B cell (primary cell): ENCODE results near the gene CDC37. TPM values are rescaled to one million over a fixed set of nuclear protein-coding genes. Genes with fewer than 3 reads are reported as not detected.
A peak's percentile ranks its signal among the peaks of the same experiment; 100 is the strongest.

Source experiments
- ATAC-seq: fragments of 200-7000 bp; cut with Tn5 transposase; one replicate; pipeline ENCODE4 v1.10.0; 2021; ENCODE audit warnings: low read depth, mild to moderate bottlenecking, moderate number of reproducible peaks, moderate library complexity
- CTCF ChIA-PET: fragments of 350-600 bp; sonication (Branson Sonifier 250); formaldehyde crosslinking; loops from one replicate; lab custom pipeline; 2021; ENCODE audit warnings: antibody characterized with exemption, inconsistent platforms; lab: Charles Lee
- POLR2A ChIA-PET: fragments of 350-600 bp; sonication (Branson Sonifier 250); formaldehyde crosslinking; loops from one replicate; lab custom pipeline; 2021; ENCODE audit warnings: antibody characterized with exemption; lab: Charles Lee
- DNase-seq: peaks from one replicate; pipeline ENCODE4 v3.0.0; 2013
- H2AFZ ChIP-seq: 2 replicates; pipeline ENCODE4 v1.6.1; 2012; ENCODE audit warnings: mild to moderate bottlenecking, low read depth, low read length; ENCODE audit not compliant: insufficient read depth, poor library complexity, severe bottlenecking
- H3K27ac ChIP-seq, 2 donors: 1 replicate in 1 of 2; 2 replicates in 1 of 2; pipeline ENCODE4 v1.5.1; 2012 to 2013; ENCODE audit warnings: low read length in 2 of 2, mild to moderate bottlenecking in 2 of 2, moderate library complexity in 1 of 2
- H3K27me3 ChIP-seq, 4 experiments: fragments of 200-600 bp in 1 of 4; sonication (generic) in 1 of 4; replicated peaks in 1 of 4; 1 replicate in 2 of 4; 2 replicates in 2 of 4; pipeline versions ENCODE4 v1.6.1 to v1.7.0; 2013 to 2016; ENCODE audit warnings: low read length in 3 of 4, mild to moderate bottlenecking in 2 of 4, mixed read lengths in 1 of 4, moderate library complexity in 1 of 4; ENCODE audit not compliant: insufficient read depth in 4 of 4, control insufficient read depth in 3 of 4; ENCODE audit errors: control extremely low read depth in 1 of 4
- H3K36me3 ChIP-seq, 2 experiments: replicated peaks in 1 of 2; 1 replicate in 1 of 2; 2 replicates in 1 of 2; pipeline versions ENCODE4 v1.6.1 to v1.7.1; 2013; ENCODE audit warnings: low read length in 1 of 2; ENCODE audit not compliant: insufficient read depth in 2 of 2, control insufficient read depth in 1 of 2; ENCODE audit errors: control extremely low read depth in 1 of 2, extremely low read depth in 1 of 2
- H3K4me1 ChIP-seq, 2 donors: fragments of 200-600 bp in 1 of 2; sonication (generic) in 1 of 2; 1 replicate in 1 of 2; 2 replicates in 1 of 2; pipeline versions ENCODE4 v1.5.1 to v1.6.1; 2013 to 2017; ENCODE audit warnings: low read length in 2 of 2; ENCODE audit not compliant: control insufficient read depth in 2 of 2, insufficient read depth in 2 of 2
- H3K4me2 ChIP-seq: replicated peaks from 2 replicates; pipeline ENCODE3; 2012; ENCODE audit warnings: mild to moderate bottlenecking, low read depth, low read length; ENCODE audit not compliant: poor library complexity, severe bottlenecking
- H3K4me3 ChIP-seq, 5 experiments: fragments of 200-600 bp in 1 of 5; sonication (generic) in 1 of 5; 1 replicate in 3 of 5; 2 replicates in 2 of 5; pipeline versions ENCODE4 v1.5.1 to v1.7.0; 2011 to 2016; ENCODE audit warnings: low read length in 4 of 5, mild to moderate bottlenecking in 4 of 5, low read depth in 2 of 5, control low read depth in 1 of 5, moderate library complexity in 1 of 5; ENCODE audit not compliant: insufficient read depth in 1 of 5; ENCODE audit errors: control extremely low read depth in 1 of 5, extremely low read depth in 1 of 5
- H3K79me2 ChIP-seq: fragments of 200-600 bp; sonication (generic); one replicate; pipeline ENCODE4 v1.6.0; 2016; ENCODE audit warnings: low read length; ENCODE audit not compliant: control insufficient read depth, insufficient read depth
- H3K9ac ChIP-seq: fragments of 200-600 bp; sonication (generic); 2 replicates; pipeline ENCODE4 v1.6.1; 2017; ENCODE audit warnings: mild to moderate bottlenecking, low read length, moderate library complexity
- H3K9me3 ChIP-seq, 3 donors: one replicate each; pipeline versions ENCODE4 v1.6.1 to v1.7.1; 2013; ENCODE audit warnings: low read length in 2 of 3; ENCODE audit not compliant: control insufficient read depth in 2 of 3, insufficient read depth in 1 of 3; ENCODE audit errors: control extremely low read depth in 1 of 3
- H4K20me1 ChIP-seq: 2 replicates; pipeline ENCODE4 v1.6.0; 2012; ENCODE audit warnings: mild to moderate bottlenecking, low read length; ENCODE audit not compliant: insufficient read depth, control insufficient read depth, poor library complexity, severe bottlenecking
- H3K27ac Mint-ChIP-seq: one replicate; pipeline ENCODE4 v1.8.0; 2021; ENCODE audit warnings: mixed read lengths
- H3K27me3 Mint-ChIP-seq: one replicate; pipeline ENCODE4 v1.8.0; 2021; ENCODE audit warnings: mixed read lengths
- H3K4me1 Mint-ChIP-seq: one replicate; pipeline ENCODE4 v1.8.0; 2021; ENCODE audit warnings: mixed read lengths
- H3K4me3 Mint-ChIP-seq: one replicate; pipeline ENCODE4 v1.8.0; 2021; ENCODE audit warnings: mixed read lengths
- H3K9me3 Mint-ChIP-seq: one replicate; pipeline ENCODE4 v1.8.0; 2022; ENCODE audit warnings: mixed read lengths; ENCODE audit not compliant: insufficient read depth
- EZH2 ChIP-seq: IDR thresholded peaks from 2 replicates; pipeline ENCODE4 v1.6.1; 2012; ENCODE audit warnings: borderline replicate concordance, low read depth, mild to moderate bottlenecking, moderate library complexity, low read length; ENCODE audit not compliant: insufficient read depth, poor library complexity, severe bottlenecking
- WGBS: methylation state at CpG from one replicate; pipeline ENCODE4 v1.1.5; 2013; ENCODE audit warnings: missing lambda C conversion rate; ENCODE audit not compliant: insufficient coverage; 5-methylcytosine and 5-hydroxymethylcytosine counted together
- intact Hi-C: fragments of 100-400 bp; cut with micrococcal nuclease; formaldehyde crosslinking; loops from one replicate; pipeline ENCODE4 v1.10.0; 2022
- polyA plus RNA-seq: library from polyadenylated mRNA; depleted of rRNA; stranded (reverse); fragments of >200 nt; gene quantifications from 2 replicates; pipeline ENCODE4 v1.2.3, GENCODE V29; 2012
- total RNA-seq, 2 donors: library from RNA; stranded (reverse); fragments of 120-200 nt in 1 of 2; gene quantifications; 1 replicate in 1 of 2; 2 replicates in 1 of 2; pipeline versions ENCODE4 v1.2.3 to v1.2.4, GENCODE V29; 2013 to 2022
- TF ChIP-seq, protein P1 (sequence below): fragments of 200-600 bp; IDR thresholded peaks from one replicate; pipeline ENCODE4 v1.8.0; 2022; ENCODE audit warnings: antibody characterized with exemption, mild to moderate bottlenecking

CDC37 gene
- total and polyA plus RNA-seq, 2 donors (not counting 1 experiment from before 2014, with no cell fraction given): 193 to 408 TPM

GRCh38 chr19:10374931-10375330 is 28.4 kb downstream of the CDC37 start:
- no peak overlapping the region for H3K4me2 ChIP-seq
- no peak for DNase-seq
- H3K9me3 ChIP-seq: no peaks in the 10 kb centered on the region
- WGBS: 95% methylated on average over 4 of the region's 5 CpGs
- TF ChIP-seq, protein P1, sequence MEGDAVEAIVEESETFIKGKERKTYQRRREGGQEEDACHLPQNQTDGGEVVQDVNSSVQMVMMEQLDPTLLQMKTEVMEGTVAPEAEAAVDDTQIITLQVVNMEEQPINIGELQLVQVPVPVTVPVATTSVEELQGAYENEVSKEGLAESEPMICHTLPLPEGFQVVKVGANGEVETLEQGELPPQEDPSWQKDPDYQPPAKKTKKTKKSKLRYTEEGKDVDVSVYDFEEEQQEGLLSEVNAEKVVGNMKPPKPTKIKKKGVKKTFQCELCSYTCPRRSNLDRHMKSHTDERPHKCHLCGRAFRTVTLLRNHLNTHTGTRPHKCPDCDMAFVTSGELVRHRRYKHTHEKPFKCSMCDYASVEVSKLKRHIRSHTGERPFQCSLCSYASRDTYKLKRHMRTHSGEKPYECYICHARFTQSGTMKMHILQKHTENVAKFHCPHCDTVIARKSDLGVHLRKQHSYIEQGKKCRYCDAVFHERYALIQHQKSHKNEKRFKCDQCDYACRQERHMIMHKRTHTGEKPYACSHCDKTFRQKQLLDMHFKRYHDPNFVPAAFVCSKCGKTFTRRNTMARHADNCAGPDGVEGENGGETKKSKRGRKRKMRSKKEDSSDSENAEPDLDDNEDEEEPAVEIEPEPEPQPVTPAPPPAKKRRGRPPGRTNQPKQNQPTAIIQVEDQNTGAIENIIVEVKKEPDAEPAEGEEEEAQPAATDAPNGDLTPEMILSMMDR: no peak
- TF ChIP-seq EZH2: no peak
- ATAC-seq: no peak
- no peak overlapping the region for H3K9ac ChIP-seq
- no peaks in the 10 kb centered on the region for H3K9me3 Mint-ChIP-seq
- H3K79me2 ChIP-seq: peaks cover 31% of the 10 kb centered on the region
- H3K4me3 ChIP-seq: no peak overlapping the region
- H3K27ac Mint-ChIP-seq: peak overlapping the region; percentile 79
- H2AFZ ChIP-seq: no peak overlapping the region
- no peaks in the 10 kb centered on the region for H3K27me3 ChIP-seq
- ChIA-PET POLR2A (no interaction called here), CTCF (interaction anchor here (0.6 to 1.7 kb wide), 6 partner anchors 13 to 103 kb away, joined by 3 to 8 read pairs (median 4); no protein-coding TSS in a partner anchor)
- no peak overlapping the region for H3K27ac ChIP-seq
- peak overlapping the region; percentile 50 for H3K4me3 Mint-ChIP-seq
- peaks cover 12 to 20% of the 10 kb centered on the region in 2 donors for H3K4me1 ChIP-seq
- intact Hi-C loops: no loop called here
- H4K20me1 ChIP-seq: no peaks in the 10 kb centered on the region
- peaks cover 19% of the 10 kb centered on the region for H3K4me1 Mint-ChIP-seq
- no peaks in the 10 kb centered on the region for H3K27me3 Mint-ChIP-seq
- H3K36me3 ChIP-seq: peaks cover 0 to 19% of the 10 kb centered on the region in 2 experiments

DNA sequence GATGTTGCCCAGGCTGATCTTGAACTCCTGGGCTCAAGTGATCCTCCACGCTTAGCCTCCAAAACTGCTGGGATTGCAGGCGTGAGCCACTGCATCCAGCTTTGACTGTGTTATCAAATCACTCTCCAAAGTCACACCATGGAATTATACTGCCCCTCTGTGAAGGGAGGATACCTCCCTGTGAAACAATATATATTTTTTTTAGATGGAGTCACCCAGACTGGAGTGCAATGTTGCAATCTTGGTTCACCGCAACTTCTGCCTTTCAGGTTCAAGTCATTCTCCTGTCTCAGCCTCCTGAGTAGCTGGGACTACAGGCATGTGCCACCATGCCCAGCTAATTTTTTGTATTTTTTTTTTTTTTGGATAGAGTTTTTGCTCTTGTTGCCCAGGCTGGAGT is 30.7 kb downstream of the CDC37 start:
- ATAC-seq (no peak), DNase-seq (no peak)
- no peak for TF ChIP-seq EZH2
- TF ChIP-seq, protein P1: no peak
- Histone ChIP-seq H3K4me3 (no peak overlapping the region), H3K9ac (no peak overlapping the region), H3K4me1 (peaks cover 7 to 10% of the 10 kb centered on the region in 2 donors), H3K36me3 (peaks cover 0 to 31% of the 10 kb centered on the region in 2 experiments), H3K4me2 (no peak overlapping the region), H3K27me3 (no peaks in the 10 kb centered on the region), H3K27ac (no peak overlapping the region), H2AFZ (no peak overlapping the region), H3K9me3 (peaks cover 0 to 6% (median 0%) of the 10 kb centered on the region in 3 donors), H4K20me1 (peaks cover 7% of the 10 kb centered on the region), H3K79me2 (peaks cover 33% of the 10 kb centered on the region)
- intact Hi-C loops: no loop called here
- ChIA-PET POLR2A (interaction anchor here (0.6 to 1.7 kb wide), 4 partner anchors 39 to 1663 kb away, joined by 3 to 6 read pairs (median 4); partner anchors contain the start of gene RAVER1), CTCF (interaction anchor here (0.6 to 3.1 kb wide), 5 partner anchors 16 to 123 kb away, joined by 3 to 18 read pairs (median 4); no protein-coding TSS in a partner anchor)
- 100% methylated on average over 1 of the region's 3 CpGs for WGBS
- Mint-ChIP-seq H3K4me1 (peaks cover 13% of the 10 kb centered on the region), H3K9me3 (no peaks in the 10 kb centered on the region), H3K27ac (no peak overlapping the region), H3K4me3 (no peak overlapping the region), H3K27me3 (no peaks in the 10 kb centered on the region)
